GM12873 (cell line): Measurements from ENCODE around the gene AHCTF1.

Experiments used
- TF ChIP-seq, protein P1 (sequence below): IDR thresholded peaks from 2 replicates; pipeline ENCODE4 v1.5.1; 2012; ENCODE audit warnings: low read depth, mild to moderate bottlenecking, moderate library complexity, low read length, control low read depth; ENCODE audit not compliant: insufficient read depth; ENCODE audit errors: missing control alignments

The AHCTF1 gene

DNA sequence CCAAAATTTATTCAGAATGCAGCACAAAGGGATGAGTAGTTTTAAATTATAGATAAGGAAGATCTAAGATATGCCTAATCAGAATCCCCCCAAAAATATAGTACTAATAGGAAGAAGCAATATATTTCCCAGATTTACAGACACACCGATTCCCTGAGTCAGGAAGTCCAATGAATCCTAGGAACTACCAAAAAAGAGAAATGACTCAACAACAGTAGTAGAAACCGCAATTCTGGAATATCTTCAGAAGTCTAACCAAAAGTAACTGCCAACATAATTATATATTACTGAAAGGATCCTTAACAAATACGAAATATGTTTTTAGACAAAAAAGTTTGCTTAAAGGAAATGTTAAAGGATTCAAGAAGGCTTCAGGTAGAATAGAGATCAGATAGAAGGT is 10.3 kb downstream of the AHCTF1 start:
- TF ChIP-seq, protein P1, sequence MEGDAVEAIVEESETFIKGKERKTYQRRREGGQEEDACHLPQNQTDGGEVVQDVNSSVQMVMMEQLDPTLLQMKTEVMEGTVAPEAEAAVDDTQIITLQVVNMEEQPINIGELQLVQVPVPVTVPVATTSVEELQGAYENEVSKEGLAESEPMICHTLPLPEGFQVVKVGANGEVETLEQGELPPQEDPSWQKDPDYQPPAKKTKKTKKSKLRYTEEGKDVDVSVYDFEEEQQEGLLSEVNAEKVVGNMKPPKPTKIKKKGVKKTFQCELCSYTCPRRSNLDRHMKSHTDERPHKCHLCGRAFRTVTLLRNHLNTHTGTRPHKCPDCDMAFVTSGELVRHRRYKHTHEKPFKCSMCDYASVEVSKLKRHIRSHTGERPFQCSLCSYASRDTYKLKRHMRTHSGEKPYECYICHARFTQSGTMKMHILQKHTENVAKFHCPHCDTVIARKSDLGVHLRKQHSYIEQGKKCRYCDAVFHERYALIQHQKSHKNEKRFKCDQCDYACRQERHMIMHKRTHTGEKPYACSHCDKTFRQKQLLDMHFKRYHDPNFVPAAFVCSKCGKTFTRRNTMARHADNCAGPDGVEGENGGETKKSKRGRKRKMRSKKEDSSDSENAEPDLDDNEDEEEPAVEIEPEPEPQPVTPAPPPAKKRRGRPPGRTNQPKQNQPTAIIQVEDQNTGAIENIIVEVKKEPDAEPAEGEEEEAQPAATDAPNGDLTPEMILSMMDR = no peak

DNA sequence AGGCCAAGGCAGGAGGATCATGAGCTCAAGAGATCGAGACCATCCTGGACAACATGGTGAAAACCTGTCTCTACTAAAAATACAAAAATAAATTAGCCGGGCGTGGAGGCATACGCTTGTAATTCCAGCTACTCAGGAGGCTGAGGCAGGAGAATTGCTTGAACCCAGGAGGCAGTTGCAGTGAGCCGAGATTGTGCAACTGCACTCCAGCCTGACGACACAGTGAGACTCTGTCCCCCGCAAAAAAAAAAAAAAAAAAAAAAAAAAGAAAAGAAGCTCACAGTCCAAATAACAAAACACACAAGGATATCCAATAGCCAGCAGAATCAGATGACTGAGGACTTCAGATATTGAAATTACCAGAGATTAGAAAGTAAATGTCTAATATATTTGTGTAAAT is 11.8 kb downstream of the AHCTF1 start:
- TF ChIP-seq, protein P1 = no peak

DNA sequence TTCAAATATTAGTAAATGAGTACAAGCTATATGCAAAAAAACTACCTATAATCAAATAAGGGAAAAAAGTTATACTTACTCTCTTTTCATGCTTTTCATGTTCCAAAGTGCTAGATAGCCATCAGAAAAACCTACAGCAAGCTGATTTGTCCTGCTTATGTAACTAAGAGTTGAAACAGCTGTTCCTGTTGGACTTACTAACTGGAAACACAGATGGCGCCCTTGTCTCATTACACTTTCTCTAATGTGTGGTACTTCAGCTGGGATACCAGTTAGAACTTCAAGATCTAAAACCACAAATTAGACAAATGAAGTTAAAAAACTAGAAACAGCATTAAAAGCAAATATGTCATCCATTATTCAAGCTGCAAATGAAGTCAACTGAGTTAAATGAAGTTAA is 24.3 kb downstream of the AHCTF1 start:
- TF ChIP-seq, protein P1 = peak; percentile 43

DNA sequence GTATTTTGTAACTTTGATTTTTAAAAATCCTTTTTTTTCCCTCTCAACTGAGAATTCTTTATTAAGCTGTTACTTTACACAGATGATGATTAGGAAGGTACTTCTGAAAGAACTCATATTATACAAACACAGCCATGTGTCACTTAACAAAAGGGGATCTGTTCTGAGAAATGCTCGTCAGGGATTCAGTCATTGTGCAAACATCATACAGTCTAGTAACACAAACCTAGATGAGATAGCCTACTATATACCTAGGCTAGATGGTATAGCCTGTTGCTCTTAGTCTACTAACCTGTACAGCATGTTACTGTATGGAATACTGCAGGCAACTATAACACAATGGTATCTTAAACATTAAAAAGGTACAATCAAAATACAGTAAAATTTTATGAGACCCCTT is 24.9 kb downstream of the AHCTF1 start:
- TF ChIP-seq, protein P1 = no peak

DNA sequence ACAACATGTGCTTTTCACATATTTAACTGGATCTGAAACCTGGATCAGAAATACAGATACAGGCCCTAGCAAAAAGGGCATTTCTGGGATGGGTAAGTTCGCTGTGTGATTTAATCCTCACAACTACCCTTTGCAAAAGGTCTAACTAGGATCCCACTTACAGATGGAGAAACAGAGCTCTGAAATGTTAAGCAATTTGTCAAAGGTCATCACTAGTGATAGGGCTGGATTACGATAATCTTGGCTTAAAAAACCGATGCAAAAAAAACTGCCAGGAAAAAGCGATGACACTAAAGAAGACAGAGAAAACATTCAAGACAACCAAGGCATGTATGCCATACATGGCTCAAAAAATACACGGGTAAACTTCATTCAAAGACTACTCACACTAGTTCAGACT is 29.9 kb downstream of the AHCTF1 start:
- TF ChIP-seq, protein P1 = no peak

DNA sequence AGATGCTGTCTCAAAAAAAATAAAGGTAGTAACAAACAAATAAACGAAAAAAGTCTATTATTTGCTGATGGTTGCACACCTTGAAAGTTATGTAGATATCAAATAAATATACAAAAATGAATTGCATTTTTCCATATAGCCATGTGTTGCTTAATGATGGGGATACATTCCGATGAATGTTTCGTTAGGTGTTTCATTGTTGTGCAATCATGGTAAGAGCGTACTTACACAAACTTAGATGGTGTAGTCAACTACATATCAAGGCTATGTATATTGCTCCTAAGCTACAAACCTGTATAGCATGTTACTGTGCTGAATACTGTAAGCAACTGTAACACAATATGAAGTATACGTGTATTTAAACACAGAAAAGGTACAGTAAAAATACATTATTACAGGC is 34.4 kb downstream of the AHCTF1 start:
- TF ChIP-seq, protein P1 = no peak

DNA sequence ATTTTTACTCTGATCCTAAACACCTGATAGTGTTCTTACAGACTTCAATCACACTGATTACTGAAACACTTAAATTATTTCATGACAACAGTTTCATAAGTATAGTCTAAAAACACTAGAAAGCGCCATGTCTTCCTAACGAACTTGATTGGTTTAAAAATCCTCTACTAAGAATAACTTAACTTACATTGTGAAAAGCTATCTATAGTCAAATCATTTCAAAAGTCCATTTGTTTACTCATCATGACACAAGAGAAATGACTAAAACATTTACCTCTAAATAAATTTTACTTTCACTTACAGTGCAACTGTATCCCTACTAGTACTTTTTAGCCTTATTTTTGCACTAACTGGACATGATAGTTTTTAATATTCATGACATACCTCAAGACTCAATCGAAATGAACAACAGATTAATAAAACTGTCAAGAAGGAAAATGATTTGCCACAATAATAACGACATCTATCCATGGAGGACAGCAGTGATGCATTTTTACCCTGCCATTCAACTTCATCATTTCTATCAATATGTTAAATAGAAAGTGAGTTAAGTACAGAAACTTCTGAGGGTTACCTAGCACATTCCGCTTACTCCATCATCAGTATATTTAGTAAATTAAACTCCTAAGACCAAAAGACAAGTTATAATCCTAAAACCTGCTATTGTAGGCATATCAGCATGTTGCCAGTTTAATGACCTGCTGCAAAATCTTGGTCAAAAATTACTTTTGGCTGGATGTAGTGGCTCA is 38.4 kb downstream of the AHCTF1 start:
- TF ChIP-seq, protein P1 = no peak
